HEK293 (cell line): Measurements from ENCODE around the gene EEF1AKMT4.
A peak's percentile ranks its signal among the peaks of the same experiment; 100 is the strongest.

Experiments
- CTCF ChIP-seq: fragments of 450-650 bp; formaldehyde crosslinking; IDR thresholded peaks from 2 replicates; pipeline ENCODE4 v1.5.1; 2016; ENCODE audit warnings: missing biosample characterization, missing genetic modification characterization
- KLF9 ChIP-seq: fragments of 450-650 bp; formaldehyde crosslinking; IDR thresholded peaks from 2 replicates; pipeline ENCODE4 v1.5.1; 2016; ENCODE audit warnings: missing biosample characterization, missing genetic modification characterization, low read depth
- MYNN ChIP-seq: fragments of 450-650 bp; formaldehyde crosslinking; IDR thresholded peaks from 2 replicates; pipeline ENCODE4 v1.5.1; 2016; ENCODE audit warnings: missing biosample characterization, missing genetic modification characterization, borderline replicate concordance
- TCF7L2 ChIP-seq: IDR thresholded peaks from 2 replicates; pipeline ENCODE4 v1.6.1; 2011; ENCODE audit warnings: low read depth, mild to moderate bottlenecking, inconsistent platforms, low read length, moderate library complexity, borderline replicate concordance
- ZNF214 ChIP-seq: fragments of 450-650 bp; formaldehyde crosslinking; IDR thresholded peaks from 2 replicates; pipeline ENCODE4 v1.5.1; 2017; ENCODE audit warnings: missing biosample characterization, mild to moderate bottlenecking, missing genetic modification characterization, borderline replicate concordance
- ZNF335 ChIP-seq: fragments of 450-650 bp; formaldehyde crosslinking; conservative IDR thresholded peaks from 2 replicates; pipeline ENCODE4 v1.5.1; 2016; ENCODE audit warnings: missing biosample characterization, missing genetic modification characterization
- ZNF514 ChIP-seq: fragments of 450-650 bp; formaldehyde crosslinking; IDR thresholded peaks from 2 replicates; pipeline ENCODE4 v1.5.1; 2016; ENCODE audit warnings: missing biosample characterization, missing genetic modification characterization
- ZNF549 ChIP-seq: fragments of 450-650 bp; IDR thresholded peaks from 2 replicates; pipeline ENCODE4 v1.5.1; 2018; ENCODE audit warnings: missing biosample characterization, missing genetic modification characterization, mild to moderate bottlenecking, inconsistent platforms, moderate library complexity
- ZXDB ChIP-seq: fragments of 450-650 bp; formaldehyde crosslinking; IDR thresholded peaks from 2 replicates; pipeline ENCODE4 v1.5.1; 2016; ENCODE audit warnings: missing biosample characterization, missing genetic modification characterization

- TF ChIP-seq TCF7L2 (no peak), ZXDB (tag by site-specific recombination) (no peak), KLF9 (tag by site-specific recombination) (no peak), MYNN (tag by site-specific recombination) (0 out of 2 replicates have a peak, but pooled peaks have one; percentile 46), ZNF514 (tag by site-specific recombination) (no peak), CTCF (tag by site-specific recombination) (0 out of 2 replicates have a peak, but pooled peaks have one; percentile 28), ZNF214 (tag by site-specific recombination) (no peak), ZNF549 (no peak), ZNF335 (tag by site-specific recombination) (no peak)
Measured at GRCh38 chr3:184284696-184285095, 35.2 kb downstream of the EEF1AKMT4 start.
